GM12878 (cell line): ENCODE results near the gene ATG9A.

Source experiments
- BCL3 ChIP-seq: IDR thresholded peaks from 2 replicates; pipeline ENCODE4 v1.6.1; 2011; ENCODE audit warnings: borderline replicate concordance, low read depth, mild to moderate bottlenecking, moderate library complexity, low read length; ENCODE audit not compliant: insufficient read depth, poor library complexity, severe bottlenecking
- CREB1 ChIP-seq: IDR thresholded peaks from 2 replicates; pipeline ENCODE4 v1.6.1; 2012; ENCODE audit warnings: low read depth, mild to moderate bottlenecking, inconsistent platforms
- EZH2 ChIP-seq: IDR thresholded peaks from 2 replicates; pipeline ENCODE4 v1.6.1; 2012; ENCODE audit warnings: low read depth, mild to moderate bottlenecking, control low read depth, inconsistent platforms, low read length, borderline replicate concordance; ENCODE audit not compliant: control insufficient read depth
- JUNB ChIP-seq: IDR thresholded peaks from 2 replicates; pipeline ENCODE4 v1.6.1; 2016; ENCODE audit warnings: antibody characterized with exemption, mild to moderate bottlenecking
- LARP7 ChIP-seq: fragments of 450-650 bp; IDR thresholded peaks from 2 replicates; pipeline ENCODE4 v1.6.1; 2017; ENCODE audit warnings: mild to moderate bottlenecking
- PAX5 ChIP-seq: IDR thresholded peaks from 2 replicates; pipeline ENCODE4 v1.6.1; 2011; ENCODE audit warnings: low read depth, low read length, borderline replicate concordance
- POLR2AphosphoS2 ChIP-seq: IDR thresholded peaks from 2 replicates; pipeline ENCODE4 v1.6.1; 2011; ENCODE audit warnings: low read depth, mild to moderate bottlenecking, low read length, improper control_type of control experiment, moderate library complexity
- TCF12 ChIP-seq: IDR thresholded peaks from 2 replicates; pipeline ENCODE4 v1.6.1; 2011; ENCODE audit warnings: low read depth, mild to moderate bottlenecking, low read length
- ZNF274 ChIP-seq: IDR thresholded peaks from one replicate; pipeline ENCODE4 v1.8.0; 2011; ENCODE audit not compliant: insufficient read length, insufficient read depth
- TF ChIP-seq, protein P1 (sequence below), 3 experiments: IDR thresholded peaks in 2 of 3; conservative IDR thresholded peaks in 1 of 3; 2 replicates each; pipeline ENCODE4 v1.5.1; 2011; ENCODE audit warnings: low read depth in 3 of 3, low read length in 3 of 3, mild to moderate bottlenecking in 3 of 3, control low read depth in 2 of 3, moderate library complexity in 2 of 3, inconsistent platforms in 1 of 3, mixed read lengths in 1 of 3; ENCODE audit not compliant: control insufficient read depth in 2 of 3, insufficient read depth in 1 of 3; ENCODE audit errors: extremely low read depth in 1 of 3

DNA sequence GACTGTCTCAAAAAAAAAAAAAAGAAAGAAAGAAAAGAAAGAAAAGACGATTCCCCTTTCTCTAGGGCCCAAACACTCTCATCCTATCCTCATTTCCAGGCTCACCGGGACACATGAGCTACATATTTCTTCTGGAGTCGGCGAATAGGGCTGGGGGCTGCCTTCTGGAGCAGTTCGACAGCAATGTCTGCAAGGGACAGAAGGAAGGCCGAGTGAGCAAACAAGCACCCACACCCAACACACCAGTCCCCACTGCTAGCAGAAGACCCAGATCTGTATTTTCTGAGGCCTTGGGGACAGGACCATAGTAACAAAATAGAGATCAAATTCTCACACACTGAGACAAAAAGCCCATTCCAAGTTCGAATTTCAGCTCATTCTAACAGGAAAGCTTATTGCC is 54.0 kb downstream of the ATG9A start:
- no peak for TF ChIP-seq PAX5
- TF ChIP-seq, protein P1, sequence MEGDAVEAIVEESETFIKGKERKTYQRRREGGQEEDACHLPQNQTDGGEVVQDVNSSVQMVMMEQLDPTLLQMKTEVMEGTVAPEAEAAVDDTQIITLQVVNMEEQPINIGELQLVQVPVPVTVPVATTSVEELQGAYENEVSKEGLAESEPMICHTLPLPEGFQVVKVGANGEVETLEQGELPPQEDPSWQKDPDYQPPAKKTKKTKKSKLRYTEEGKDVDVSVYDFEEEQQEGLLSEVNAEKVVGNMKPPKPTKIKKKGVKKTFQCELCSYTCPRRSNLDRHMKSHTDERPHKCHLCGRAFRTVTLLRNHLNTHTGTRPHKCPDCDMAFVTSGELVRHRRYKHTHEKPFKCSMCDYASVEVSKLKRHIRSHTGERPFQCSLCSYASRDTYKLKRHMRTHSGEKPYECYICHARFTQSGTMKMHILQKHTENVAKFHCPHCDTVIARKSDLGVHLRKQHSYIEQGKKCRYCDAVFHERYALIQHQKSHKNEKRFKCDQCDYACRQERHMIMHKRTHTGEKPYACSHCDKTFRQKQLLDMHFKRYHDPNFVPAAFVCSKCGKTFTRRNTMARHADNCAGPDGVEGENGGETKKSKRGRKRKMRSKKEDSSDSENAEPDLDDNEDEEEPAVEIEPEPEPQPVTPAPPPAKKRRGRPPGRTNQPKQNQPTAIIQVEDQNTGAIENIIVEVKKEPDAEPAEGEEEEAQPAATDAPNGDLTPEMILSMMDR (IDR thresholded peaks at IDR 0.05 in 2 of 3, conservative IDR thresholded peaks at IDR 0.05 in 1 of 3; ENCODE audit: control insufficient read depth in 2 of 3, extremely low read depth in 1 of 3, insufficient read depth in 1 of 3, low read depth in 3 of 3, low read length in 3 of 3) = no peak
- TF ChIP-seq JUNB = no peak
- TF ChIP-seq CREB1 = no peak
- TF ChIP-seq ZNF274 = no peak
- no peak for TF ChIP-seq LARP7
- no peak for TF ChIP-seq BCL3
- no peak for TF ChIP-seq POLR2AphosphoS2
- no peak for TF ChIP-seq TCF12
- TF ChIP-seq EZH2 = no peak
